GM13977 (cell line): ENCODE results near the gene TEK.

Experiments used
- DNase-seq: peaks from one replicate; pipeline ENCODE4 v3.0.0; 2012; ENCODE audit warnings: low spot score
- CTCF ChIP-seq: IDR thresholded peaks from 2 replicates; pipeline ENCODE4 v1.5.1; 2012; ENCODE audit warnings: mild to moderate bottlenecking, control low read depth; ENCODE audit not compliant: insufficient read depth; ENCODE audit errors: extremely low read depth, missing control alignments
- in situ Hi-C: fragments of 300-500 bp; cut with MboI; formaldehyde crosslinking; loops from one replicate; pipeline ENCODE4 v1.12.0; 2022; ENCODE audit warnings: low sequenced_read_pairs, low pct_unique_long_range_greater_than_20kb, mixed read lengths, inconsistent platforms; ENCODE audit not compliant: unreplicated experiment

TEK gene

GRCh38 chr9:27203783-27204182 lies 94.8 kb downstream of the TEK start:
- in situ Hi-C loops: no loop called here
- no peak for TF ChIP-seq CTCF
- no peak for DNase-seq

- TF ChIP-seq CTCF: no peak
- in situ Hi-C loops: no loop called here
- DNase-seq: no peak
Observed at GRCh38 chr9:27204578-27204977, 95.6 kb downstream of the TEK start.

GRCh38 chr9:27205198-27205597 lies 96.2 kb downstream of the TEK start:
- in situ Hi-C loops: no loop called here
- no peak for DNase-seq
- no peak for TF ChIP-seq CTCF

GRCh38 chr9:27206041-27206440 lies 97.0 kb downstream of the TEK start:
- in situ Hi-C loops: no loop called here
- TF ChIP-seq CTCF: no peak
- DNase-seq: no peak

GRCh38 chr9:27209034-27209433 lies 100.0 kb downstream of the TEK start:
- in situ Hi-C loops: no loop called here
- no peak for TF ChIP-seq CTCF
- no peak for DNase-seq

- TF ChIP-seq CTCF: no peak
- no peak for DNase-seq
- in situ Hi-C loops: no loop called here
Observed at GRCh38 chr9:27210588-27210987, 101.6 kb downstream of the TEK start.

- TF ChIP-seq CTCF: no peak
- DNase-seq: no peak
- in situ Hi-C loops: no loop called here
Observed at GRCh38 chr9:27212191-27212590, 103.2 kb downstream of the TEK start.
